Astrocyte of the cerebellum (primary cell): ENCODE data around the gene TMSB10.
A peak's percentile ranks its signal among the peaks of the same experiment; 100 is the strongest.

Experiments used
- DNase-seq: peaks from one replicate; pipeline ENCODE4 v3.0.0-alpha.2; 2011; ENCODE audit warnings: low read depth
- H3K4me3 ChIP-seq: 2 replicates; pipeline ENCODE4 v1.5.1; 2011; ENCODE audit warnings: mild to moderate bottlenecking, low read depth, low read length, moderate library complexity
- in situ Hi-C: cut with HindIII; loops from 2 replicates; pipeline ENCODE4 v1.10.0; 2017; ENCODE audit warnings: low sequenced_read_pairs
- TF ChIP-seq, protein P1 (sequence below): IDR thresholded peaks from 2 replicates; pipeline ENCODE4 v1.5.1; 2012; ENCODE audit warnings: low read length, low read depth, moderate library complexity, mild to moderate bottlenecking; ENCODE audit errors: missing control alignments

TMSB10 gene

DNA sequence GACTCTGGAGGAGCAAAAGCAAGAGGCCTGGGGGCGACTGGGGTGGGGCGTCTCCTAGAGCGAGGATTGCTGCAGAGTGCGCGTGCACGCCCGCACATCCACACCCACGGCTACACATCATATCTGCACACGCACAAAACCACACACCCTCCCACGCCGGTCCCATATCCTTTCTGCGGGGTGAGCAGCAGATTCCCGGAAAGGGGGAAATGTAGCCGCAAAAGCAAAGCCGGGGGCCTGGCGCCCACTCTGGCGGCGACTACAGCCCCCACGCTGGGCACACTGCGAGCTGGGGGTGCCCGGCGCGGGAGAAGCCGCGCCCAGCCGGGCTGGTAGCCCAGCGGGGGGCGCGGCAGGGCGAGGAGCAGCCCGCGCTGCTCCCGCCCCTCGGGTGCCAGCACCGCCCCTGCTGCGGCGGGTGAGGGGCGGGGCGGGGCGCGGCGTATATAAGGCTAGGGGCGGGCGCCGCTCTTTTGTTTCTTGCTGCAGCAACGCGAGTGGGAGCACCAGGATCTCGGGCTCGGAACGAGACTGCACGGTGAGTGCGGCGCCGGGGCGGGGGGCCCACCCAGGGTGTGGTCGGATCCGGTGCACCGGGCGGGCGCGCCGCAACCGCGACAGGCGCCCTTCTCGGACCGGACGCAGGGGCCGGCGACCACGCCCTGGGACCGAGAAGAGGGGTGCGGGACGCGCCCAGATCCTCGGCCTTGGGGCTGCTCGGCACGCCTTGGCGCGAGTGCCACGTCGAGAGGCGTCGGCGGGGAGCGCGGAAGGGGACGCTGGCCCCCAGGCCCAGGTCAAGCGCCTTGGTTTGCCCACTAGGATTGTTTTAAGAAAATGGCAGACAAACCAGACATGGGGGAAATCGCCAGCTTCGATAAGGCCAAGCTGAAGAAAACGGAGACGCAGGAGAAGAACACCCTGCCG is at the start of gene TMSB10:
TMSB10 (plus strand) TSS at position 476 of the 927 bp plus-strand sequence.
- in situ Hi-C loops = loop anchor here (10.0 kb wide), 1 partner anchor 59 kb away; no protein-coding TSS in a partner anchor
- no peak for DNase-seq
- TF ChIP-seq, protein P1, sequence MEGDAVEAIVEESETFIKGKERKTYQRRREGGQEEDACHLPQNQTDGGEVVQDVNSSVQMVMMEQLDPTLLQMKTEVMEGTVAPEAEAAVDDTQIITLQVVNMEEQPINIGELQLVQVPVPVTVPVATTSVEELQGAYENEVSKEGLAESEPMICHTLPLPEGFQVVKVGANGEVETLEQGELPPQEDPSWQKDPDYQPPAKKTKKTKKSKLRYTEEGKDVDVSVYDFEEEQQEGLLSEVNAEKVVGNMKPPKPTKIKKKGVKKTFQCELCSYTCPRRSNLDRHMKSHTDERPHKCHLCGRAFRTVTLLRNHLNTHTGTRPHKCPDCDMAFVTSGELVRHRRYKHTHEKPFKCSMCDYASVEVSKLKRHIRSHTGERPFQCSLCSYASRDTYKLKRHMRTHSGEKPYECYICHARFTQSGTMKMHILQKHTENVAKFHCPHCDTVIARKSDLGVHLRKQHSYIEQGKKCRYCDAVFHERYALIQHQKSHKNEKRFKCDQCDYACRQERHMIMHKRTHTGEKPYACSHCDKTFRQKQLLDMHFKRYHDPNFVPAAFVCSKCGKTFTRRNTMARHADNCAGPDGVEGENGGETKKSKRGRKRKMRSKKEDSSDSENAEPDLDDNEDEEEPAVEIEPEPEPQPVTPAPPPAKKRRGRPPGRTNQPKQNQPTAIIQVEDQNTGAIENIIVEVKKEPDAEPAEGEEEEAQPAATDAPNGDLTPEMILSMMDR = no peak

DNA sequence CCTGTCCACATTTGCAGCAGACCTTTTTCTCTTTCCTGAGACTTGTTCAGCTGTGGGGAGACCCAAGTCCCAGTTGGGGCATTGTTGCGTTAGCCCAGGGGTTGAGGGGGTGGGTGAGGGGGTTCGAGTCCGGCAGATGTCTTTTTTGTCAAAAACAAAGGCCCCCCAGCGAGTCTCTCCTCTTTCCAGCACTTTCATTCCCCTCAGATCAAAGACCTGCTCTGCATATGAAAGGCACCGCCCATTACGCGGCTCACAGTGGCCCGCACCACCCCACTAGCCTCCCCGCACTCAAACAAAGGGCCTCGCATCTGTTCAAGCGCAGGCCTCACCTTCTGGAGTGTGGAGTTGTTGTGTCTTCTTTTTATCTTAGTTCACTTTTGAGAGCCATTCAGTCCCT is 49.7 kb upstream of the TMSB10 start:
- TF ChIP-seq, protein P1 = no peak
- DNase-seq = no peak
- in situ Hi-C loops = no loop called here
- H3K4me3 ChIP-seq = no peak overlapping the region

More for the DNA sequence above, at the start of gene TMSB10:
- H3K4me3 ChIP-seq = peak within 1 kb of the TSS; percentile 97

DNA sequence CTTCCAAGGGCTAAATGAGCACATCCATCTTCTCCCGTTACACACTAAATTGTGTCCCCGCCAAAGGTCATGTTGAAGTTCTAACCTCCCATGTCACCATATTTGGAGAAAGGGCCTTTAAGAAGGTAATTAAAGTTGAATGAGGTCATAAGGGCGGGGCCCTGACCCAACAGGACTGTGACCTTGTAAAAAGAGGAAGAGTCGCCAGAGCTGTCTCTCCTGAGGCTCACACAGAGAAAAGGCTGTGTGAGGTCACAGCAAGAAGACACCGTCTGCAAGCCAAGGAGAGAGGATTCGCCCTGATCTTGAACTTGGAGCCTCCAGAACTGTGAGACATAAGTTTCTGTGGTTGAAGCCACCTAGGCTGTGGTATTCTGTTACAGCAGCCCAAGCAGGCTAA is 48.7 kb upstream of the TMSB10 start:
- DNase-seq = no peak
- no peak overlapping the region for H3K4me3 ChIP-seq
- TF ChIP-seq, protein P1 = no peak
- in situ Hi-C loops = no loop called here

DNA sequence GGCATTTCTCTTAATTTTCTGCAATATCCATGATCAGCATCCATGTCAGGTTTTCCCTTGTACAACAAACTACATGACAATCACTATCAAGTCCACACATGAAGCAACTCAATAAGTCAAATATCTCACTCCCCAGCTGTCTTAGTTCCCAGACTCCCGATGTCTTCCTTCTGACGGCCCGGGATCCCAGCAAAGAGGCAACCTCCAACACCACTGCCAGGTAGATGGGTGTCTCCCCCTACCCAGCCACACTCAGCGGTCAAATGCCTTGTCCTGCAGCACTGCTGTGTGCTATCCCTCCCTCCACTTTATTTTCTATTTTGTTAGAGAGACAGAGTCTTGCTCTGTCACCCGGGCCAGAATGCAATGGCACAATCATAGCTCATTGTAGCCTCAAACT is 47.9 kb upstream of the TMSB10 start:
- TF ChIP-seq, protein P1 = no peak
- H3K4me3 ChIP-seq = no peak overlapping the region
- in situ Hi-C loops = no loop called here
- DNase-seq = no peak

DNA sequence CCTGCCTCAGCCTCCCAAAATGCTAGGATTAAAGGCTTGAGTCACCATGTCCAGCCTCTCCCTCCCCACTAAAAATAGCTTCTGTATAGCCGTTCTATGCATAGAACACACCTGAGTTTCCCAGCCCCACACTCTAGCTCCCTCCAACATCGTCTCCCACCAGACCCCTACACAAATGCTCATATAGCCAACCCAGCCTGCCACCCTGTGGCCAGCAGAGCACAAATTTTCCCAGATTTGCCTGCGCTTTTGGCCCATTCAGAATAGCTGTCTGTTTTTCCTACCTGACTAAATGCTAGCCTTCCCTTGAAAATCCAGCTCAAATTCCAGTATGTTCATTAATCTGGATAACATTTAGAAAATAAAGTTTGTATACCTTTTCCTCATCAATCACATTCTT is 47.3 kb upstream of the TMSB10 start:
- TF ChIP-seq, protein P1 = peak; percentile 46
- in situ Hi-C loops = no loop called here

DNA sequence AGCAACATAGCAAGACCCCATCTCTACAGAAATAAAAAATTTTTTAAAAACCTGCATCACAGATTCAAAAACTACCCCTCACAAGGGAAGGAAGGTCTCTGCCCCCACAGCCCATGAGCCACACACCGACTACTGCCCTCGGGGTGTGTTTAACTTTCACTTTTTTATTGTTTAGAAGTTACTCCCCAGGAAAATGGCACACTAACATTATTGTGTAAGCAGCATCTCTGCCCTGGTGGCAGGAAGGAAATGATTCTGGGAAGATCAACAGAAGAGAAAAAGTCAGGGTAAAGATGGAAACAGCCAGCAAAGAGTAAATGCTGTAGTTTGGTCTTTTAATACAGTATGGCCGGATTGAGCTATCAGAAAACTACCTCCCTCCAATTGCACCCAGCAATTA is 46.5 kb upstream of the TMSB10 start:
- DNase-seq = no peak
- TF ChIP-seq, protein P1 = no peak
- in situ Hi-C loops = no loop called here
- H3K4me3 ChIP-seq = no peak overlapping the region

More for the DNA sequence above, 47.3 kb upstream of the TMSB10 start:
- DNase-seq = no peak
- H3K4me3 ChIP-seq = no peak overlapping the region
